NT2/D1 (cell line): ENCODE data around the gene TMEM267.
"Not testable (repeated sequence)": the region's sequence is repeated elsewhere in the genome, so short reads cannot be mapped to it uniquely, and the experiment has no call there.

Experiments
- DNase-seq: peaks from one replicate; pipeline ENCODE4 v3.0.0-alpha.2; 2011; ENCODE audit warnings: low read depth, low spot score
- H3K27me3 ChIP-seq: 2 replicates; pipeline ENCODE4 v1.6.0; 2011; ENCODE audit warnings: mild to moderate bottlenecking; ENCODE audit not compliant: insufficient read length, insufficient read depth
- H3K36me3 ChIP-seq: 2 replicates; pipeline ENCODE4 v1.6.1; 2011; ENCODE audit warnings: mild to moderate bottlenecking, low read length, mixed read lengths; ENCODE audit not compliant: insufficient read depth, insufficient read length
- H3K4me1 ChIP-seq: 2 replicates; pipeline ENCODE4 v1.5.1; 2011; ENCODE audit not compliant: insufficient read depth, insufficient read length
- H3K4me3 ChIP-seq: 2 replicates; pipeline ENCODE4 v1.5.1; 2011; ENCODE audit warnings: low read depth; ENCODE audit not compliant: insufficient read length
- H3K9ac ChIP-seq: 2 replicates; pipeline ENCODE4 v1.6.0; 2011; ENCODE audit warnings: low read depth; ENCODE audit not compliant: insufficient read length
- H3K9me3 ChIP-seq: 2 replicates; pipeline ENCODE4 v1.5.1; 2011; ENCODE audit warnings: mild to moderate bottlenecking, low read length; ENCODE audit not compliant: insufficient read depth
- SUZ12 ChIP-seq: IDR thresholded peaks from 2 replicates; pipeline ENCODE4 v1.6.1; 2011; ENCODE audit not compliant: insufficient read length, insufficient read depth; ENCODE audit errors: extremely low read depth
- YY1 ChIP-seq: IDR thresholded peaks from 2 replicates; pipeline ENCODE4 v1.6.1; 2011; ENCODE audit not compliant: insufficient read length, insufficient read depth
- ZNF274 ChIP-seq: IDR thresholded peaks from 2 replicates; pipeline ENCODE4 v1.6.1; 2011; ENCODE audit warnings: mild to moderate bottlenecking, low read depth, low read length

The TMEM267 gene

GRCh38 chr5:43437062-43437660 lies 46.5 kb downstream of the TMEM267 start:
- Histone ChIP-seq H3K9ac (no peak overlapping the region), H3K9me3 (no peaks in the 10 kb centered on the region), H3K4me1 (no peaks in the 10 kb centered on the region), H3K36me3 (no peaks in the 10 kb centered on the region), H3K4me3 (no peak overlapping the region), H3K27me3 (no peaks in the 10 kb centered on the region)
- TF ChIP-seq SUZ12 (no peak), YY1 (no peak), ZNF274 (no peak)
- no peak for DNase-seq

- H3K36me3 ChIP-seq = no peaks in the 10 kb centered on the region
- H3K27me3 ChIP-seq = no peaks in the 10 kb centered on the region
- no peaks in the 10 kb centered on the region for H3K4me1 ChIP-seq
- no peak for DNase-seq
- TF ChIP-seq ZNF274 = no peak
- TF ChIP-seq SUZ12 = no peak
- TF ChIP-seq YY1 = no peak
- no peak overlapping the region for H3K4me3 ChIP-seq
- no peak overlapping the region for H3K9ac ChIP-seq
- no peaks in the 10 kb centered on the region; the same call in 1 of the 2 replicates for H3K9me3 ChIP-seq
Measured at GRCh38 chr5:43433382-43433781, 50.3 kb downstream of the TMEM267 start.

GRCh38 chr5:43432486-43433375 lies 50.9 kb downstream of the TMEM267 start:
- H3K9ac ChIP-seq = no peak overlapping the region
- H3K4me1 ChIP-seq = no peaks in the 10 kb centered on the region
- TF ChIP-seq SUZ12 (no peak), ZNF274 (no peak), YY1 (no peak)
- no peak for DNase-seq
- no peaks in the 10 kb centered on the region for H3K27me3 ChIP-seq
- no peak overlapping the region for H3K4me3 ChIP-seq
- H3K9me3 ChIP-seq = no peaks in the 10 kb centered on the region; the same call in 1 of the 2 replicates
- H3K36me3 ChIP-seq = no peaks in the 10 kb centered on the region

GRCh38 chr5:43429706-43430105 lies 54.0 kb downstream of the TMEM267 start:
- no peaks in the 10 kb centered on the region for H3K27me3 ChIP-seq
- no peaks in the 10 kb centered on the region for H3K4me1 ChIP-seq
- no peak overlapping the region for H3K9ac ChIP-seq
- H3K36me3 ChIP-seq = no peaks in the 10 kb centered on the region
- no peak overlapping the region for H3K4me3 ChIP-seq
- no peak for DNase-seq
- H3K9me3 ChIP-seq = no peaks in the 10 kb centered on the region; the same call in 1 of the 2 replicates
- TF ChIP-seq SUZ12 (no peak), YY1 (no peak), ZNF274 (no peak)

GRCh38 chr5:43429016-43429415 lies 54.6 kb downstream of the TMEM267 start:
- Histone ChIP-seq H3K9ac (no peak overlapping the region), H3K27me3 (no peaks in the 10 kb centered on the region), H3K4me1 (no peaks in the 10 kb centered on the region), H3K4me3 (no peak overlapping the region), H3K36me3 (no peaks in the 10 kb centered on the region), H3K9me3 (no peaks in the 10 kb centered on the region; the same call in 1 of the 2 replicates)
- no peak for DNase-seq
- no peak for TF ChIP-seq YY1
- no peak for TF ChIP-seq ZNF274
- no peak for TF ChIP-seq SUZ12

GRCh38 chr5:43427306-43427705 lies 56.4 kb downstream of the TMEM267 start:
- TF ChIP-seq YY1 (no peak), SUZ12 (no peak), ZNF274 (no peak)
- no peaks in the 10 kb centered on the region for H3K4me1 ChIP-seq
- H3K36me3 ChIP-seq = no peaks in the 10 kb centered on the region
- H3K9me3 ChIP-seq = no peaks in the 10 kb centered on the region; the same call in 1 of the 2 replicates
- DNase-seq = no peak
- no peak overlapping the region for H3K4me3 ChIP-seq
- no peaks in the 10 kb centered on the region for H3K27me3 ChIP-seq
- no peak overlapping the region for H3K9ac ChIP-seq

GRCh38 chr5:43425983-43426382 lies 57.7 kb downstream of the TMEM267 start:
- Histone ChIP-seq H3K9ac (no peak overlapping the region), H3K9me3 (no peaks in the 10 kb centered on the region; the same call in 1 of the 2 replicates), H3K36me3 (no peaks in the 10 kb centered on the region), H3K4me1 (no peaks in the 10 kb centered on the region), H3K4me3 (no peak overlapping the region), H3K27me3 (no peaks in the 10 kb centered on the region)
- no peak for DNase-seq
- TF ChIP-seq SUZ12 = no peak
- no peak for TF ChIP-seq ZNF274
- TF ChIP-seq YY1 = no peak

- not testable (repeated sequence) for DNase-seq, H3K4me1 ChIP-seq, H3K4me3 ChIP-seq, H3K9ac ChIP-seq, H3K36me3 ChIP-seq, H3K9me3 ChIP-seq, H3K27me3 ChIP-seq
Measured at GRCh38 chr5:43423086-43423485, 60.6 kb downstream of the TMEM267 start.
